Measurements from ENCODE around the gene LCN15. TPM values are rescaled to one million over a fixed set of nuclear protein-coding genes. Genes with fewer than 3 reads are reported as not detected.

Gene LCN15
- total RNA-seq, 4 donors from 2014 or later = not detected

DNA sequence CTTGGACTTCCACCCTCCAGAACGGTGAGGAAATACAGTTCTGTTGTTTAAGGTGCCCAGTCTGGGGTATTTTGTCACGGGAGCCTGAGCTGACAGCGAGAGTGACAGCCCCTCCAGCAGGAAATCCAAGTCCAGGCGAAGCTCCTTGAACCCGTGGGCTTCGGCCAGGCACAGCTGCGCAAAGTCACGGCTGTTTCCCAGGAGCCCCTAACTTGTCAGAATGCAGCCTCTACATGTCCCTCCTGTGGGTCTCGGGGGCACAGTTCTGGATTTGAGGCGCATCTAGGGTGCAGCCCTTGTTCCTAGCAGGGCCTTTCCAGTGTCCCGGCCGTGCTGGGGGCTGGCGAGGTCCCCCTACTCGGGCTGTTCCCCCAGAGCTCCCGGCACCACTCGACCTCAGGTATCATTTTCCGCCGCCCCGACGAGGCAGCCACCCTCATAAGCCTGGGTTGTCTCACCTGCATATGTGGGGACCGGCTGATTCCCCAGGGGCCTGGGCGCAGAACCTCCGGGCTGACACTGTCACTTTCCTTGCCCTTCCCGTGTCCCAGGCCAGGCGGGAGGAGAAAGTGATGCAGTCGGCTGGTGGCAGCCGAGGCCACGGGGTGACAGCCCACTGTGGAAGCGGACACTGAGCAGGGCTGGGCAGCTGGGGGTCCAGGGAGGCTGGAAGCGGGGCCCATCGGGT, 10.8 kb downstream of the LCN15 start:
- intact Hi-C loops (cut with DNase I) = no loop called here
- Histone ChIP-seq H3K4me3 (no peak overlapping the region), H3K27ac (no peak overlapping the region), H3K36me3 (no peaks in the 10 kb centered on the region), H3K27me3 (peaks cover 0 to 40% (median 0%) of the 10 kb centered on the region in 4 donors), H3K4me1 (peaks cover 0 to 3% (median 0%) of the 10 kb centered on the region in 3 donors), H3K9me3 (peaks cover 0 to 23% (median 3%) of the 10 kb centered on the region in 3 donors)
- no peak for TF ChIP-seq POLR2A (IDR thresholded peaks at IDR 0.05)
- TF ChIP-seq, protein P1, sequence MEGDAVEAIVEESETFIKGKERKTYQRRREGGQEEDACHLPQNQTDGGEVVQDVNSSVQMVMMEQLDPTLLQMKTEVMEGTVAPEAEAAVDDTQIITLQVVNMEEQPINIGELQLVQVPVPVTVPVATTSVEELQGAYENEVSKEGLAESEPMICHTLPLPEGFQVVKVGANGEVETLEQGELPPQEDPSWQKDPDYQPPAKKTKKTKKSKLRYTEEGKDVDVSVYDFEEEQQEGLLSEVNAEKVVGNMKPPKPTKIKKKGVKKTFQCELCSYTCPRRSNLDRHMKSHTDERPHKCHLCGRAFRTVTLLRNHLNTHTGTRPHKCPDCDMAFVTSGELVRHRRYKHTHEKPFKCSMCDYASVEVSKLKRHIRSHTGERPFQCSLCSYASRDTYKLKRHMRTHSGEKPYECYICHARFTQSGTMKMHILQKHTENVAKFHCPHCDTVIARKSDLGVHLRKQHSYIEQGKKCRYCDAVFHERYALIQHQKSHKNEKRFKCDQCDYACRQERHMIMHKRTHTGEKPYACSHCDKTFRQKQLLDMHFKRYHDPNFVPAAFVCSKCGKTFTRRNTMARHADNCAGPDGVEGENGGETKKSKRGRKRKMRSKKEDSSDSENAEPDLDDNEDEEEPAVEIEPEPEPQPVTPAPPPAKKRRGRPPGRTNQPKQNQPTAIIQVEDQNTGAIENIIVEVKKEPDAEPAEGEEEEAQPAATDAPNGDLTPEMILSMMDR (IDR thresholded peaks at IDR 0.05) = no peak
- no peak for DNase-seq
- 89 to 92% methylated on average over 3 to 14 of the region's 31 CpGs for WGBS, 2 donors

DNA sequence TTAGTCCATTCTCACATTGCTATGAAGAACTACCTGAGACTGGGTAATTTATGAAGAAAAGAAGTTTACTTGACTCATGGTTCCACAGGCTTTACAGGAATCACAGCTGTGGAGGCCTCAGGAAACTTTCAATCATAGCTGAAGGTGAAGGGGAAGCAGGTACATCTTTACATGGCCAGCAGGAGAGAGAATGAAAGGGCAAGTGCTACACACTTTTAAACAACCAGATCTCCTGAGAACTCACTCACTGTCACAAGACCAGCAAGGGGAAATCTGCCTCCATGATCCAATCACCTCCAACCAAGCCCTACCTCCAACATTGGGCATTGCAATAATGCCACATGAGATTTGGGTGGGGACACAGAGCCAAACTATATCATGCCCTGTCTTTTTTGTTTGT, 12.5 kb downstream of the LCN15 start:
- Histone ChIP-seq H3K9me3 (peaks cover 0 to 23% (median 3%) of the 10 kb centered on the region in 3 donors), H3K4me1 (peaks cover 0 to 10% (median 0%) of the 10 kb centered on the region in 3 donors), H3K36me3 (no peaks in the 10 kb centered on the region), H3K4me3 (no peak overlapping the region), H3K27me3 (peaks cover 0 to 29% (median 0%) of the 10 kb centered on the region in 4 donors), H3K27ac (no peak overlapping the region)
- intact Hi-C loops (cut with DNase I) = no loop called here
- no peak for DNase-seq
- TF ChIP-seq POLR2A (IDR thresholded peaks at IDR 0.05) = no peak
- TF ChIP-seq, protein P1 (IDR thresholded peaks at IDR 0.05) = no peak

DNA sequence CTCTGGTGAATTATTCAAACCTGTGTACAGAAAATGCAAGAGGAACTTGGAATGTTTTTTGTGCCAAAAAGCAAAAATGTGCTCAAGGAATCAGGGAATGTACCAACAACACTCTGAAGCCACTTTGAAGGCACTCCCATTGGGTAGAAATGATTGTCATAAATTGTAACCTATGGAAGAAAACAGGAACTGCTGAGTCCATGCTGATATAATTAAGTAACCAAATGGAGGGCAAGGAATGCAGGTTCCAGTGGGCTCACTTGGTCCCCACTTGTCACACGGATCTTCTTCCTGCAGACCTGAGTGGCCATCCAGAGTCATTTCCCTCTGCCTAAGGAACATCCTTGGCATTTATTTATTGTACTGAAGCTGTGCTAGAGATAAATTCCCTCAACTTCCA, 13.1 kb downstream of the LCN15 start:
- Histone ChIP-seq H3K27ac (no peak overlapping the region), H3K9me3 (peaks cover 0 to 19% (median 3%) of the 10 kb centered on the region in 3 donors), H3K36me3 (no peaks in the 10 kb centered on the region), H3K27me3 (peaks cover 0 to 34% (median 0%) of the 10 kb centered on the region in 4 donors), H3K4me3 (no peak overlapping the region), H3K4me1 (peaks cover 0 to 10% (median 0%) of the 10 kb centered on the region in 3 donors)
- TF ChIP-seq POLR2A (IDR thresholded peaks at IDR 0.05) = no peak
- TF ChIP-seq, protein P1 (IDR thresholded peaks at IDR 0.05) = no peak
- DNase-seq = no peak
- intact Hi-C loops (cut with DNase I) = no loop called here
- 83 to 87% methylated on average over 1 of the region's 1 CpG for WGBS, 2 donors

DNA sequence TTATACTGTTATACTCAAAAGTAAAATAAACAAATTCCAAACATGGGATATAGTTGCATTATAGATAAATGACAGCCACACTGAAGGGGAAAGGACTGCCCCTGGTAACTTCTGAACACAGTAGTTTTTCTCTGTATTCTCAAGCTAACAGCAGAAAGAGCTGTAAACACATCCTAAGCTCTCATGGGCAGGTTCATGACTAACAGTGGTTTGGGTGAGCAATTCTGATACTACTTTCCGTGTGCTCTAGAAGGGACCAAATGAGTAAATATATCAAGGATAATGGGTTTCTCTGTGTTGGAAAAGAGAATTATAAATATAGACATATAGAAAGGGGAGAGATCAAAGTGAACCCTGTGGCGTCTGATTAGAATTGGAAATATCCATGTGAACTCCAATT, 13.8 kb downstream of the LCN15 start:
- Histone ChIP-seq H3K36me3 (no peaks in the 10 kb centered on the region), H3K27ac (no peak overlapping the region), H3K9me3 (peaks cover 0 to 11% (median 3%) of the 10 kb centered on the region in 3 donors), H3K4me1 (peaks cover 0 to 10% (median 0%) of the 10 kb centered on the region in 3 donors), H3K27me3 (peaks cover 0 to 39% (median 0%) of the 10 kb centered on the region in 4 donors), H3K4me3 (no peak overlapping the region)
- TF ChIP-seq, protein P1 (IDR thresholded peaks at IDR 0.05) = no peak
- DNase-seq = no peak
- 25 to 36% methylated on average over 2 of the region's 2 CpGs for WGBS, 2 donors
- intact Hi-C loops (cut with DNase I) = no loop called here

DNA sequence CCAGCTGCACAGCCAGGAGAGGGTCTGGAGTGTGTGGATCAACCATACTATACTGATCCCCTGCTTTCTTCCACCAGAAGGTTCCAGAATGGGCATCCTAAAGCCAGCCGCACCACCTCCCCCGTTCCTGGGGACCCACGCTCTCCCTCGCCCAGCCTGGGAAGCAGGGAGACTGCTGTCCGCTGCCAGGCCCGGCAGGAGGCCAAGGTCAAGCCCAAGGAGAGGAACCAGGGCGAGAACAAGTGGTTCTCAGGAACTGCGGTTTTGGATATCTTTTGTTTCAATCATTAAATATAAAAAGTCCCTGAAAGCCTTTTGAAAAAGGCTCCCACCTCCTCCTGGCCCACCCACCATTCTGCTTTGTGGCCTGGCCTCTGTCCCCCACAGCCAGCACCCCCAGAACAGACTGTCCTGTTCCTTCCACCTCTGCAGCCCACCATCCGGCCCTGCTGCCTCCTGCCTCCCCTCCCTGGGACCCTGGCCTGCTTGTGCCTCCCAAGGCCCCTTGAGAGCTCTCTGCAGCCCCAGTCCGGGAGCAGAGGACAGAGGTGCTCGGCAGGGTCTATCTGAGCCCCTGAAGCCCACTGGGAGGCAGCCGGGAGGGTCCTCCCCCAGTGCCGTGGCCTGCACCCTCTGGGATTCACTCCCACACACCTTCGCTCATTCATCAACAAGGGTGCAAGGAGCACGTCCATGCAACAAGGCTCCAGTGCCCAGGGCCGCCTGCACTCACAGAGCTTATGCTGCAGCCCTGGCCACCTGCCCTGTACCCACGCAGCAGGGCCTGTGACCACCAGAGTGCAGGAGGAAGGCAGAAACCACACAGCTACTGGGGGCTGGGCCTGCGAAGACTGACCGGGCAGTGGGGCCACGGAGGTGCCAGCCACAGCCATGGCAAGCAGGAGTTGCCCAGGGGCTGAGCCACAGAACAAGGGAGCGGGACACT, 15.4 kb downstream of the LCN15 start:
- H3K36me3 ChIP-seq = no peaks in the 10 kb centered on the region
- H3K4me3 ChIP-seq = no peak overlapping the region
- peaks cover 0 to 10% (median 3%) of the 10 kb centered on the region in 3 donors for H3K9me3 ChIP-seq
- no peak for TF ChIP-seq POLR2A (IDR thresholded peaks at IDR 0.05)
- TF ChIP-seq, protein P1 (IDR thresholded peaks at IDR 0.05) = no peak
- peaks cover 0 to 10% (median 0%) of the 10 kb centered on the region in 3 donors for H3K4me1 ChIP-seq
- peaks cover 0 to 42% (median 0%) of the 10 kb centered on the region in 4 donors for H3K27me3 ChIP-seq
- peak overlapping the region in 3 of 4 donors; percentile 6 to 55 (median 43) for H3K27ac ChIP-seq
- no peak for DNase-seq
- 73 to 75% methylated on average over 11 to 14 of the region's 21 CpGs for WGBS, 2 donors
- intact Hi-C loops (cut with DNase I) = no loop called here
